ENCODE results near the gene KCNK4.

KCNK4 gene

DNA sequence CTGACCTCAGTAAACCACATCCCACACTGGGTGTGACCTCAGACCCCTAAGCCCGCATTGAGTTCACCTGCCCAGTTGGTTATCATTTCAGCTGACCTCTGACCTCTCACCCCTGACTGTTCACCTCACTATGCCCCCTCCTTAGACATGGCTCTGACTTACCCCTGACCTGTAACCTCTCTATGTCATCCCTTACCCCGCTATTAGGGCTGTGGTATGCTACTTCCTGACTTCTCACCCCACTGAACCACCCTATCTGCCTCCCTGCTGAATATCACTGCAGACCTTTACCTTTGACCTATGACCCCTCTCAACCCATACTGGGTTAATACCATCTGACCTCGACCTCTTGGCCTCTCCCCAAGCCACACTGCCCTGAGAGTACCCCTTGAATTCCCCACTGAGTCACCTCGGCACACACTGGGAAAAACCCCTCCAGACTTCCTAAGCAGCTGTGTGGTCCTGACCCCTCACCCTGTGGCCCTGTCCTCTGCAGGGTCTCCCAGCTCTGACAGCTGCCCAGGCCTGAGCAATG is 31.5 kb upstream of the KCNK4 start:
- Histone ChIP-seq H3K27ac (no peak overlapping the region), H3K36me3 (ENCODE audit: insufficient read depth) (no peaks in the 10 kb centered on the region)

DNA sequence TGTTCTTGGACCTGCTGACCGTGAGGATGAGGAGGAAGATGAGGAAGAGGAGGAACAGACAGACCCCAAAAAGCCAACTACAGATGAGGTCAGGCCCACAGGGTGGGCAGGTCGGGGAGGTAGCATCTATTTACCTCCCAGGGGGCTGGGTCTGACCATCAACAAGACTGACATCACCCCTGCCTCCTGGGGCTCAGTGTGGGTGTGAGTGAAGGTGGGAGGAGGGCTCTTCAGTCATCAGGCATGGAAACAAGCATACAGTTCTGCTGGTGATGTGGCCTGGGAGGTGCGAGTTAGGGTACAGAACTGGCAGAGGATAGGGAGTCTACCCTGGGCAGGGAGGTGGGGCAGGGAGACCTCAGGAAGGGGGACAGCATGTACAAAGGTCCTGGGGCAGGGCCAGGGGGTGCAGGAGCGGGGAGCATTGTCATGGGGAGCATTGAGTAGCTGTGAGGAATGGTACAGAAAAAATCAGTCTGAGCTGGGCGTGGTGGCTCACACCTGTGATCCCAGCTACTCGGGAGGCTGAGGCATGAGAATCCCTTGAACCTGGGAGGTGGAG is 30.9 kb upstream of the KCNK4 start:
- H3K27me3 ChIP-seq (ENCODE audit: insufficient read depth, low read depth), result no peaks in the 10 kb centered on the region
- H3K27ac ChIP-seq, result no peak overlapping the region
- no peaks in the 10 kb centered on the region for H3K4me1 ChIP-seq (ENCODE audit: low read depth, poor library complexity, severe bottlenecking)
- no peak overlapping the region for H3K9ac ChIP-seq
- H3K4me2 ChIP-seq, result no peak overlapping the region
- no peak overlapping the region for H2AFZ ChIP-seq (ENCODE audit: low read depth)
- no peaks in the 10 kb centered on the region for H4K20me1 ChIP-seq (ENCODE audit: insufficient read depth)
- H3K79me2 ChIP-seq (ENCODE audit: insufficient read depth, low read depth), result no peaks in the 10 kb centered on the region
- H3K36me3 ChIP-seq (ENCODE audit: insufficient read depth), result no peaks in the 10 kb centered on the region
- TF ChIP-seq, protein P1, sequence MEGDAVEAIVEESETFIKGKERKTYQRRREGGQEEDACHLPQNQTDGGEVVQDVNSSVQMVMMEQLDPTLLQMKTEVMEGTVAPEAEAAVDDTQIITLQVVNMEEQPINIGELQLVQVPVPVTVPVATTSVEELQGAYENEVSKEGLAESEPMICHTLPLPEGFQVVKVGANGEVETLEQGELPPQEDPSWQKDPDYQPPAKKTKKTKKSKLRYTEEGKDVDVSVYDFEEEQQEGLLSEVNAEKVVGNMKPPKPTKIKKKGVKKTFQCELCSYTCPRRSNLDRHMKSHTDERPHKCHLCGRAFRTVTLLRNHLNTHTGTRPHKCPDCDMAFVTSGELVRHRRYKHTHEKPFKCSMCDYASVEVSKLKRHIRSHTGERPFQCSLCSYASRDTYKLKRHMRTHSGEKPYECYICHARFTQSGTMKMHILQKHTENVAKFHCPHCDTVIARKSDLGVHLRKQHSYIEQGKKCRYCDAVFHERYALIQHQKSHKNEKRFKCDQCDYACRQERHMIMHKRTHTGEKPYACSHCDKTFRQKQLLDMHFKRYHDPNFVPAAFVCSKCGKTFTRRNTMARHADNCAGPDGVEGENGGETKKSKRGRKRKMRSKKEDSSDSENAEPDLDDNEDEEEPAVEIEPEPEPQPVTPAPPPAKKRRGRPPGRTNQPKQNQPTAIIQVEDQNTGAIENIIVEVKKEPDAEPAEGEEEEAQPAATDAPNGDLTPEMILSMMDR (conservative IDR thresholded peaks at IDR 0.05; ENCODE audit: low read depth, low read length), result no peak
- no peak overlapping the region for H3K4me3 ChIP-seq (IDR thresholded peaks at IDR 0.05; ENCODE audit: insufficient read depth, low read depth, low read length)

More for the DNA sequence above, 31.5 kb upstream of the KCNK4 start:
- no peaks in the 10 kb centered on the region for H3K4me1 ChIP-seq (ENCODE audit: low read depth, poor library complexity, severe bottlenecking)
- H3K4me3 ChIP-seq (IDR thresholded peaks at IDR 0.05; ENCODE audit: insufficient read depth, low read depth, low read length), result no peak overlapping the region
- H4K20me1 ChIP-seq (ENCODE audit: insufficient read depth), result no peaks in the 10 kb centered on the region
- H3K9ac ChIP-seq, result no peak overlapping the region
- H2AFZ ChIP-seq (ENCODE audit: low read depth), result no peak overlapping the region
- H3K79me2 ChIP-seq (ENCODE audit: insufficient read depth, low read depth), result no peaks in the 10 kb centered on the region
- no peaks in the 10 kb centered on the region for H3K27me3 ChIP-seq (ENCODE audit: insufficient read depth, low read depth)
- TF ChIP-seq, protein P1 (conservative IDR thresholded peaks at IDR 0.05; ENCODE audit: low read depth, low read length), result no peak
- H3K4me2 ChIP-seq, result no peak overlapping the region

DNA sequence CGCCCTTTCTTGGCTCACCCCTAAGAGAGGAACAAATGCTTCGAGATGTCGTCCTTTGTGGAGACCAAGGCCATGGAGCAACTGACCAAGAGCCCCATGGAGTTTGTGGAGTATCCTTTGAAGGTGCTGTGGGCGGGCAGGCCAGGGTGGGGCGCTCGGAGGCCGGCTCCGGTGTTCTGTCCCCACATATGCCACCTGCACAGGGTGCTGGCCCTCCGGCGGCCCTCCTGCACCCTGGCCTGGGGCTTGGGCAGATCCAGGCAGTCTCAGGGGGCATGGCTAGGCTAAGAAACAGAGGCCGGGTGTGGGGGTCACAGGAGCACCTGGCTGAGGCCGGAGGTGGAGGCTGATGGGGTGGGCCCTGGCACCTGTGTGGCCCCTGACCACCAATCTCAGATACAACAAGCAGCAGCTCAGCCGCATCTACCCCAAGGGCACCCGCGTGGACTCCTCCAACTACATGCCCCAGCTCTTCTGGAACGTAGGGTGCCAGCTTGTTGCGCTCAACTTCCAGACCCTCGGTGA is 29.5 kb upstream of the KCNK4 start:
- Histone ChIP-seq H3K9ac (no peak overlapping the region), H4K20me1 (ENCODE audit: insufficient read depth) (no peaks in the 10 kb centered on the region), H2AFZ (ENCODE audit: low read depth) (no peak overlapping the region), H3K4me3 (IDR thresholded peaks at IDR 0.05; ENCODE audit: insufficient read depth, low read depth, low read length) (no peak overlapping the region), H3K27ac (no peak overlapping the region), H3K79me2 (ENCODE audit: insufficient read depth, low read depth) (no peaks in the 10 kb centered on the region), H3K27me3 (ENCODE audit: insufficient read depth, low read depth) (no peaks in the 10 kb centered on the region), H3K4me1 (ENCODE audit: low read depth, poor library complexity, severe bottlenecking) (no peaks in the 10 kb centered on the region), H3K36me3 (ENCODE audit: insufficient read depth) (no peaks in the 10 kb centered on the region), H3K4me2 (no peak overlapping the region)
- TF ChIP-seq, protein P1 (conservative IDR thresholded peaks at IDR 0.05; ENCODE audit: low read depth, low read length), result no peak

DNA sequence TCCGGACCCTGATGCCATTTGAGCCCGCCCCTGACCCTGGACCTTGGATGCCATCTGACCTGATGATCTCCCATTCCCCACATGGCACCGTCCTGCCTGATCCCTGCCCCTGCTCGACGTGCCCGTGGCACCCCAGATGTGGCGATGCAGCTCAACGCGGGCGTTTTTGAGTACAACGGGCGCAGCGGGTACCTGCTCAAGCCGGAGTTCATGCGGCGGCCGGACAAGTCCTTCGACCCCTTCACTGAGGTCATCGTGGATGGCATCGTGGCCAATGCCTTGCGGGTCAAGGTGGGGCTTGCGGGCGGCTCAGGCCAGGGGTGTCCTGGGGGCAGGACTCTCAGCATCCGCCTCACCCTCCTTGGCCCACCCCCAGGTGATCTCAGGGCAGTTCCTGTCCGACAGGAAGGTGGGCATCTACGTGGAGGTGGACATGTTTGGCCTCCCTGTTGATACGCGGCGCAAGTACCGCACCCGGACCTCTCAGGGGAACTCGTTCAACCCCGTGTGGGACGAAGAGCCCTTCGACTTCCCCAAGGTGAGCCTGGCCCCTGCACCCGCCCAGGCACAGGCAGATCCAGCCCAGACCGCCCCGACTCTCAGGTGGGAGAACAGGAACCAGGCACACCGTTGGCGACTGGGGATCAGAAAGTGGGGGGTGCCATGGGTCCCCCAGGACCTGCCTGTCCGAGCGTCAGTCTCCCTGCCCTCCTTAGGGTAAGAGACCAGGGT is 28.7 kb upstream of the KCNK4 start:
- H3K36me3 ChIP-seq (ENCODE audit: insufficient read depth), result no peaks in the 10 kb centered on the region

More for the DNA sequence above, 28.7 kb upstream of the KCNK4 start:
- H3K4me3 ChIP-seq (IDR thresholded peaks at IDR 0.05; ENCODE audit: insufficient read depth, low read depth, low read length), result no peak overlapping the region
- no peaks in the 10 kb centered on the region for H4K20me1 ChIP-seq (ENCODE audit: insufficient read depth)
- no peaks in the 10 kb centered on the region for H3K4me1 ChIP-seq (ENCODE audit: low read depth, poor library complexity, severe bottlenecking)
- H2AFZ ChIP-seq (ENCODE audit: low read depth), result no peak overlapping the region
- H3K27me3 ChIP-seq (ENCODE audit: insufficient read depth, low read depth), result no peaks in the 10 kb centered on the region
- TF ChIP-seq, protein P1 (conservative IDR thresholded peaks at IDR 0.05; ENCODE audit: low read depth, low read length), result no peak
- H3K9ac ChIP-seq, result no peak overlapping the region
- H3K4me2 ChIP-seq, result no peak overlapping the region
- H3K79me2 ChIP-seq (ENCODE audit: insufficient read depth, low read depth), result no peaks in the 10 kb centered on the region
- no peak overlapping the region for H3K27ac ChIP-seq
